ENCODE data around the gene PLIN1.

GRCh38 chr15:89616228-89616627 lies 62.9 kb downstream of the PLIN1 start:
- no peak for TF ChIP-seq CTCF (IDR thresholded peaks at IDR 0.05)
- TF ChIP-seq POLR2A (IDR thresholded peaks at IDR 0.05): no peak
- no peak for TF ChIP-seq EP300 (IDR thresholded peaks at IDR 0.05)
- TF ChIP-seq POLR2AphosphoS5 (IDR thresholded peaks at IDR 0.05): no peak

Data from sigmoid colon (tissue), 4 donors.